Measurements from ENCODE around the gene TNIP2. TPM values are rescaled to one million over a fixed set of nuclear protein-coding genes. Genes with fewer than 3 reads are reported as not detected.

TNIP2 gene
- total and polyA plus RNA-seq, 2 donors (not counting 3 experiments of a cell fraction or from before 2014, with no cell fraction given): 37.7 to 52.1 TPM

- H3K9me1 ChIP-seq (replicated peaks; ENCODE audit: control insufficient read depth, extremely low read depth, insufficient read depth, low read length): no peaks in the 10 kb centered on the region
- TF ChIP-seq FOS (IDR thresholded peaks at IDR 0.05; ENCODE audit: borderline replicate concordance, insufficient read depth, low read length): no peak
- TF ChIP-seq EZH2 (IDR thresholded peaks at IDR 0.05; ENCODE audit: borderline replicate concordance, low read depth, low read length, severe bottlenecking): no peak
- TF ChIP-seq CTCF (IDR thresholded peaks at IDR 0.05; ENCODE audit: extremely low read depth in 1 of 2, insufficient read depth in 1 of 2, low read depth in 1 of 2, low read length in 2 of 2): no peak
- TF ChIP-seq GATA2 (IDR thresholded peaks at IDR 0.05; ENCODE audit: insufficient read depth, insufficient read length, low read depth, low read length): no peak
- TF ChIP-seq MYC (IDR thresholded peaks at IDR 0.05; ENCODE audit: low read depth, low read length): no peak
- TF ChIP-seq JUN (IDR thresholded peaks at IDR 0.05; ENCODE audit: borderline replicate concordance, insufficient read depth, insufficient read length, low read depth): no peak
- TF ChIP-seq POLR2AphosphoS5 (IDR thresholded peaks at IDR 0.05; ENCODE audit: insufficient read depth, low read depth, low read length): no peak
- TF ChIP-seq POLR2A (IDR thresholded peaks at IDR 0.05; ENCODE audit: low read depth, low read length): no peak
- no peak for TF ChIP-seq MAX (IDR thresholded peaks at IDR 0.05; ENCODE audit: insufficient read depth, insufficient read length)
- H3K4me1 ChIP-seq (ENCODE audit: control insufficient read depth, extremely low read depth, insufficient read depth, low read length): no peaks in the 10 kb centered on the region
- BruUV-seq (replicated peaks): TSS peak; percentile 52
- H3K9me3 ChIP-seq (replicated peaks; ENCODE audit: control insufficient read depth, insufficient read depth, low read length): no peaks in the 10 kb centered on the region
- no peak overlapping the region for H3K9ac ChIP-seq (replicated peaks; ENCODE audit: extremely low read depth, insufficient read depth, low read length)
- H3K4me2 ChIP-seq (ENCODE audit: insufficient read depth, low read length): no peak overlapping the region
- CTCF ChIA-PET: no interaction called here
- peaks cover 5 to 50% of the 10 kb centered on the region in 2 experiments for H3K36me3 ChIP-seq (ENCODE audit: control insufficient read depth in 2 of 2, extremely low read depth in 1 of 2, insufficient read depth in 2 of 2, low read length in 2 of 2)
- no peak overlapping the region for H2AFZ ChIP-seq (ENCODE audit: low read depth, low read length)
- no peaks in the 10 kb centered on the region for H4K20me1 ChIP-seq (replicated peaks; ENCODE audit: control insufficient read depth, extremely low read depth, insufficient read depth, low read length)
- H3K27me3 ChIP-seq (ENCODE audit: control insufficient read depth in 2 of 2, insufficient read depth in 2 of 2, low read length in 2 of 2): no peaks in the 10 kb centered on the region
- intact Hi-C loops (cut with micrococcal nuclease) (no loop called here), dilution Hi-C loops (cut with MboI; ENCODE audit: extremely low pct_ligation_motif_present, low sequenced_read_pairs) (no loop called here)
- FAIRE-seq (no peak), DNase-seq (ENCODE audit: low read depth, low spot score) (no peak)
- H3K4me3 ChIP-seq (replicated peaks in 1 of 3; ENCODE audit: insufficient read depth in 1 of 3, low read depth in 1 of 3, low read length in 3 of 3): no peak overlapping the region
- H3K27ac ChIP-seq (ENCODE audit: insufficient read depth, low read depth, low read length): no peak overlapping the region
- H3K79me2 ChIP-seq (ENCODE audit: control insufficient read depth, insufficient read depth, low read length): no peaks in the 10 kb centered on the region
- POLR2A ChIA-PET: no interaction called here
Measured at GRCh38 chr4:2700031-2700430, 56.1 kb downstream of the TNIP2 start.

Measured in endothelial cell of umbilical vein (primary cell).